IPS DF 6.9 (cell line): ENCODE results near the gene MAP10.

Source experiments
- DNase-seq: peaks from one replicate; pipeline ENCODE4 v3.0.0-alpha.2; 2013; ENCODE audit warnings: low read depth, low spot score
- H3K27ac ChIP-seq: one replicate; pipeline ENCODE4 v1.5.1; 2013; ENCODE audit warnings: low read length, control low read depth
- H3K27me3 ChIP-seq: 2 replicates; pipeline ENCODE4 v1.6.1; 2013; ENCODE audit warnings: mild to moderate bottlenecking, low read length; ENCODE audit not compliant: control insufficient read depth, insufficient read depth
- H3K36me3 ChIP-seq: 2 replicates; pipeline ENCODE4 v1.6.1; 2013; ENCODE audit warnings: low read length; ENCODE audit not compliant: control insufficient read depth, insufficient read depth
- H3K4me1 ChIP-seq: 2 replicates; pipeline ENCODE4 v1.6.1; 2013; ENCODE audit warnings: low read length; ENCODE audit not compliant: control insufficient read depth, insufficient read depth
- H3K4me3 ChIP-seq: 2 replicates; pipeline ENCODE4 v1.5.1; 2013; ENCODE audit warnings: mild to moderate bottlenecking, low read length
- H3K9me3 ChIP-seq: 2 replicates; pipeline ENCODE4 v1.6.1; 2013; ENCODE audit warnings: low read length, inconsistent platforms; ENCODE audit not compliant: control insufficient read depth, insufficient read depth
- WGBS: extraction: QIAGEN DNeasy Blood & Tissue Kit; methylation state at CpG from one replicate; pipeline ENCODE4 v1.1.7; 2013; ENCODE audit warnings: mixed read lengths, missing lambda C conversion rate; ENCODE audit not compliant: insufficient read length, insufficient coverage; 5-methylcytosine and 5-hydroxymethylcytosine counted together

MAP10 gene

GRCh38 chr1:232797856-232798510 is 7.2 kb upstream of the MAP10 start:
- H3K4me1 ChIP-seq, result no peaks in the 10 kb centered on the region
- DNase-seq, result no peak
- no peak overlapping the region for H3K4me3 ChIP-seq
- H3K36me3 ChIP-seq, result no peaks in the 10 kb centered on the region
- WGBS, result no CpG with 5 or more reads among the region's 6 CpGs
- H3K27ac ChIP-seq, result no peak overlapping the region
- H3K9me3 ChIP-seq, result no peaks in the 10 kb centered on the region
- H3K27me3 ChIP-seq, result no peaks in the 10 kb centered on the region

- Histone ChIP-seq H3K4me3 (no peak overlapping the region), H3K27ac (no peak overlapping the region), H3K9me3 (no peaks in the 10 kb centered on the region), H3K27me3 (no peaks in the 10 kb centered on the region), H3K4me1 (no peaks in the 10 kb centered on the region), H3K36me3 (no peaks in the 10 kb centered on the region)
- no CpG with 5 or more reads among the region's 2 CpGs for WGBS
- DNase-seq, result no peak
Observed at GRCh38 chr1:232798920-232799319, 6.3 kb upstream of the MAP10 start.

GRCh38 chr1:232806186-232806510 is 932 bp downstream of the MAP10 start:
- Histone ChIP-seq H3K27me3 (no peaks in the 10 kb centered on the region), H3K9me3 (no peaks in the 10 kb centered on the region), H3K4me1 (no peaks in the 10 kb centered on the region), H3K27ac (no peak overlapping the region), H3K36me3 (no peaks in the 10 kb centered on the region), H3K4me3 (peak overlapping the region; percentile 87; the same call in 1 of the 2 replicates)
- no CpG with 5 or more reads among the region's 3 CpGs for WGBS
- DNase-seq, result no peak

- no peaks in the 10 kb centered on the region for H3K4me1 ChIP-seq
- no CpG with 5 or more reads among the region's 2 CpGs for WGBS
- DNase-seq, result no peak
- no peak overlapping the region for H3K27ac ChIP-seq
- H3K4me3 ChIP-seq, result no peak overlapping the region
- no peaks in the 10 kb centered on the region for H3K36me3 ChIP-seq
- no peaks in the 10 kb centered on the region for H3K27me3 ChIP-seq
- no peaks in the 10 kb centered on the region for H3K9me3 ChIP-seq
Observed at GRCh38 chr1:232810856-232811255, 5.6 kb downstream of the MAP10 start.

GRCh38 chr1:232812560-232812959 is 7.3 kb downstream of the MAP10 start:
- no peaks in the 10 kb centered on the region for H3K9me3 ChIP-seq
- DNase-seq, result no peak
- H3K4me1 ChIP-seq, result no peaks in the 10 kb centered on the region
- H3K36me3 ChIP-seq, result no peaks in the 10 kb centered on the region
- no peak overlapping the region for H3K4me3 ChIP-seq
- H3K27ac ChIP-seq, result no peak overlapping the region
- no CpG with 5 or more reads among the region's 2 CpGs for WGBS
- H3K27me3 ChIP-seq, result no peaks in the 10 kb centered on the region

GRCh38 chr1:232813097-232813496 is 7.9 kb downstream of the MAP10 start:
- Histone ChIP-seq H3K4me3 (no peak overlapping the region), H3K36me3 (no peaks in the 10 kb centered on the region), H3K27ac (no peak overlapping the region), H3K4me1 (no peaks in the 10 kb centered on the region), H3K27me3 (no peaks in the 10 kb centered on the region), H3K9me3 (no peaks in the 10 kb centered on the region)
- DNase-seq, result no peak
- WGBS, result no CpG with 5 or more reads among the region's 4 CpGs

- DNase-seq, result no peak
- H3K36me3 ChIP-seq, result no peaks in the 10 kb centered on the region
- WGBS, result no CpG with 5 or more reads among the region's 1 CpG
- H3K27me3 ChIP-seq, result no peaks in the 10 kb centered on the region
- H3K27ac ChIP-seq, result no peak overlapping the region
- no peaks in the 10 kb centered on the region for H3K9me3 ChIP-seq
- H3K4me1 ChIP-seq, result no peaks in the 10 kb centered on the region
- no peak overlapping the region for H3K4me3 ChIP-seq
Observed at GRCh38 chr1:232813760-232814159, 8.5 kb downstream of the MAP10 start.

GRCh38 chr1:232816324-232816723 is 11.1 kb downstream of the MAP10 start:
- no CpG with 5 or more reads among the region's 1 CpG for WGBS
- DNase-seq, result no peak
- no peak overlapping the region for H3K27ac ChIP-seq
- no peaks in the 10 kb centered on the region for H3K9me3 ChIP-seq
- H3K4me3 ChIP-seq, result no peak overlapping the region
- H3K4me1 ChIP-seq, result no peaks in the 10 kb centered on the region
- H3K36me3 ChIP-seq, result no peaks in the 10 kb centered on the region
- H3K27me3 ChIP-seq, result no peaks in the 10 kb centered on the region

- no peak for DNase-seq
- Histone ChIP-seq H3K9me3 (no peaks in the 10 kb centered on the region), H3K27me3 (no peaks in the 10 kb centered on the region), H3K27ac (no peak overlapping the region), H3K36me3 (no peaks in the 10 kb centered on the region), H3K4me3 (no peak overlapping the region), H3K4me1 (no peaks in the 10 kb centered on the region)
- no CpG with 5 or more reads among the region's 2 CpGs for WGBS
Observed at GRCh38 chr1:232818040-232818439, 12.8 kb downstream of the MAP10 start.

GRCh38 chr1:232820431-232820830 is 15.2 kb downstream of the MAP10 start:
- no peaks in the 10 kb centered on the region for H3K9me3 ChIP-seq
- no CpG with 5 or more reads among the region's 1 CpG for WGBS
- no peak overlapping the region for H3K27ac ChIP-seq
- no peaks in the 10 kb centered on the region for H3K4me1 ChIP-seq
- DNase-seq, result no peak
- H3K4me3 ChIP-seq, result no peak overlapping the region
- H3K27me3 ChIP-seq, result no peaks in the 10 kb centered on the region
- H3K36me3 ChIP-seq, result no peaks in the 10 kb centered on the region

- WGBS, result no CpG with 5 or more reads among the region's 2 CpGs
Observed at GRCh38 chr1:232822530-232822929, 17.3 kb downstream of the MAP10 start.

More at GRCh38 chr1:232822530-232822929, 17.3 kb downstream of the MAP10 start:
- no peaks in the 10 kb centered on the region for H3K36me3 ChIP-seq
- no peaks in the 10 kb centered on the region for H3K27me3 ChIP-seq
- DNase-seq, result no peak
- H3K27ac ChIP-seq, result no peak overlapping the region
- no peaks in the 10 kb centered on the region for H3K4me1 ChIP-seq
- no peak overlapping the region for H3K4me3 ChIP-seq
- H3K9me3 ChIP-seq, result no peaks in the 10 kb centered on the region
